Panc1 (cell line): ENCODE measurements around the gene ZG16B.

Experiments
- POLR2AphosphoS5 ChIP-seq: IDR thresholded peaks from 2 replicates; pipeline ENCODE4 v1.6.1; 2012; ENCODE audit warnings: mild to moderate bottlenecking, low read depth, low read length, moderate library complexity
- REST ChIP-seq, 2 experiments: IDR thresholded peaks; 2 replicates each; pipeline ENCODE4 v1.6.1; 2011 to 2012; ENCODE audit warnings: low read depth in 2 of 2, control low read depth in 1 of 2, low read length in 1 of 2, mild to moderate bottlenecking in 1 of 2, moderate library complexity in 1 of 2; ENCODE audit not compliant: insufficient read depth in 1 of 2
- TCF7L2 ChIP-seq: IDR thresholded peaks from 2 replicates; pipeline ENCODE4 v1.6.1; 2011; ENCODE audit warnings: mild to moderate bottlenecking, low read depth, low read length, inconsistent platforms
- TF ChIP-seq, protein P1 (sequence below): fragments of 450-650 bp; IDR thresholded peaks from 2 replicates; pipeline ENCODE4 v1.5.1; 2017; ENCODE audit warnings: mild to moderate bottlenecking

GRCh38 chr16:2824626-2825025 lies 5.5 kb upstream of the ZG16B start:
- TF ChIP-seq, protein P1, sequence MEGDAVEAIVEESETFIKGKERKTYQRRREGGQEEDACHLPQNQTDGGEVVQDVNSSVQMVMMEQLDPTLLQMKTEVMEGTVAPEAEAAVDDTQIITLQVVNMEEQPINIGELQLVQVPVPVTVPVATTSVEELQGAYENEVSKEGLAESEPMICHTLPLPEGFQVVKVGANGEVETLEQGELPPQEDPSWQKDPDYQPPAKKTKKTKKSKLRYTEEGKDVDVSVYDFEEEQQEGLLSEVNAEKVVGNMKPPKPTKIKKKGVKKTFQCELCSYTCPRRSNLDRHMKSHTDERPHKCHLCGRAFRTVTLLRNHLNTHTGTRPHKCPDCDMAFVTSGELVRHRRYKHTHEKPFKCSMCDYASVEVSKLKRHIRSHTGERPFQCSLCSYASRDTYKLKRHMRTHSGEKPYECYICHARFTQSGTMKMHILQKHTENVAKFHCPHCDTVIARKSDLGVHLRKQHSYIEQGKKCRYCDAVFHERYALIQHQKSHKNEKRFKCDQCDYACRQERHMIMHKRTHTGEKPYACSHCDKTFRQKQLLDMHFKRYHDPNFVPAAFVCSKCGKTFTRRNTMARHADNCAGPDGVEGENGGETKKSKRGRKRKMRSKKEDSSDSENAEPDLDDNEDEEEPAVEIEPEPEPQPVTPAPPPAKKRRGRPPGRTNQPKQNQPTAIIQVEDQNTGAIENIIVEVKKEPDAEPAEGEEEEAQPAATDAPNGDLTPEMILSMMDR, result no peak
- no peak for TF ChIP-seq POLR2AphosphoS5
- TF ChIP-seq REST (IDR thresholded peaks at IDR 0.05; ENCODE audit: insufficient read depth in 1 of 2, low read depth in 2 of 2, low read length in 1 of 2), result no peak
- TF ChIP-seq TCF7L2, result no peak
